Testis (tissue), 2 donors: ENCODE data around the gene HBA2.

Experiments
- CTCF ChIP-seq, 3 experiments: fragments of 450-650 bp in 2 of 3; fragments of 200-600 bp in 1 of 3; sonication (generic) in 1 of 3; IDR thresholded peaks; one replicate each; pipeline ENCODE4 v1.5.1; 2016 to 2019; ENCODE audit warnings: antibody characterized with exemption in 3 of 3, mild to moderate bottlenecking in 2 of 3, moderate library complexity in 1 of 3
- POLR2A ChIP-seq: fragments of 450-650 bp; IDR thresholded peaks from one replicate; pipeline ENCODE4 v1.6.1; 2017; ENCODE audit warnings: antibody characterized with exemption, mild to moderate bottlenecking, moderate library complexity

GRCh38 chr16:200388-200787, 27.7 kb downstream of the HBA2 start:
- TF ChIP-seq CTCF (IDR thresholded peaks at IDR 0.05), result no peak
- no peak for TF ChIP-seq POLR2A
